Activated T-cell treated with anti-CD3 and anti-CD28 coated beads, Interleukin-2, amount 50 U/mL, for 24 hours (primary cell): ENCODE measurements around the gene ZIC3.
"Not testable (repeated sequence)": the region's sequence is repeated elsewhere in the genome, so short reads cannot be mapped to it uniquely, and the experiment has no call there.

Source experiments
- DNase-seq: peaks from one replicate; pipeline ENCODE4 v3.0.0-alpha.2; 2020
- H3K27ac Mint-ChIP-seq: 2 replicates; pipeline ENCODE4 v1.8.0; 2020; ENCODE audit warnings: mild to moderate bottlenecking, mixed read lengths
- H3K27me3 Mint-ChIP-seq: 2 replicates; pipeline ENCODE4 v1.8.0; 2020; ENCODE audit warnings: mixed read lengths
- H3K36me3 Mint-ChIP-seq: 2 replicates; pipeline ENCODE4 v1.8.0; 2020; ENCODE audit warnings: low read depth, mixed read lengths
- H3K4me1 Mint-ChIP-seq: 2 replicates; pipeline ENCODE4 v1.8.0; 2020; ENCODE audit warnings: low read depth, mixed read lengths
- H3K4me3 Mint-ChIP-seq: 2 replicates; pipeline ENCODE4 v1.8.0; 2020; ENCODE audit warnings: mild to moderate bottlenecking, moderate library complexity, mixed read lengths
- H3K9me3 Mint-ChIP-seq: 2 replicates; pipeline ENCODE4 v1.8.0; 2020; ENCODE audit warnings: mixed read lengths

Gene ZIC3

GRCh38 chrX:137565921-137566745, at the start of gene ZIC3:
Gene ZIC3 (plus strand): TSS chrX:137566127. CDS start chrX:137566692, 565 bp downstream.
- Mint-ChIP-seq H3K27me3 (peaks cover 91% of the 10 kb centered on the region), H3K4me3 (peak within 1 kb of the TSS; percentile 47), H3K36me3 (no peaks in the 10 kb centered on the region), H3K27ac (peak within 1 kb of the TSS; percentile 70), H3K9me3 (no peaks in the 10 kb centered on the region), H3K4me1 (peaks cover 24% of the 10 kb centered on the region)
- DNase-seq: no peak

- DNase-seq: no peak
These were observed 46.5 kb upstream of the ZIC3 start for GRCh38 chrX:137519459-137519858.

GRCh38 chrX:137545711-137546651, 19.9 kb upstream of the ZIC3 start:
- no peak for DNase-seq
- H3K9me3 Mint-ChIP-seq: no peaks in the 10 kb centered on the region
- H3K4me1 Mint-ChIP-seq: peaks cover 8% of the 10 kb centered on the region
- H3K36me3 Mint-ChIP-seq: no peaks in the 10 kb centered on the region
- H3K27ac Mint-ChIP-seq: no peak overlapping the region
- peaks cover 85% of the 10 kb centered on the region for H3K27me3 Mint-ChIP-seq
- H3K4me3 Mint-ChIP-seq: no peak overlapping the region

More at GRCh38 chrX:137519459-137519858, 46.5 kb upstream of the ZIC3 start:
- Mint-ChIP-seq H3K9me3 (no peaks in the 10 kb centered on the region), H3K27me3 (peaks cover 39% of the 10 kb centered on the region), H3K36me3 (no peaks in the 10 kb centered on the region), H3K4me3 (no peak overlapping the region), H3K27ac (no peak overlapping the region), H3K4me1 (no peaks in the 10 kb centered on the region)

- no peak overlapping the region for H3K27ac Mint-ChIP-seq
- H3K4me1 Mint-ChIP-seq: peaks cover 8% of the 10 kb centered on the region
- H3K27me3 Mint-ChIP-seq: peaks cover 85% of the 10 kb centered on the region
- DNase-seq: no peak
- no peaks in the 10 kb centered on the region for H3K9me3 Mint-ChIP-seq
- H3K36me3 Mint-ChIP-seq: no peaks in the 10 kb centered on the region
- H3K4me3 Mint-ChIP-seq: no peak overlapping the region
These were observed 18.6 kb upstream of the ZIC3 start for GRCh38 chrX:137547291-137547690.

GRCh38 chrX:137548261-137548660, 17.7 kb upstream of the ZIC3 start:
- no peak for DNase-seq
- H3K27me3 Mint-ChIP-seq: peaks cover 87% of the 10 kb centered on the region
- H3K9me3 Mint-ChIP-seq: no peaks in the 10 kb centered on the region
- no peak overlapping the region for H3K4me3 Mint-ChIP-seq
- H3K27ac Mint-ChIP-seq: no peak overlapping the region
- no peaks in the 10 kb centered on the region for H3K36me3 Mint-ChIP-seq
- H3K4me1 Mint-ChIP-seq: peaks cover 8% of the 10 kb centered on the region

GRCh38 chrX:137549073-137549472, 16.9 kb upstream of the ZIC3 start:
- H3K36me3 Mint-ChIP-seq: no peaks in the 10 kb centered on the region
- DNase-seq: no peak
- H3K27ac Mint-ChIP-seq: no peak overlapping the region
- peaks cover 8% of the 10 kb centered on the region for H3K4me1 Mint-ChIP-seq
- H3K27me3 Mint-ChIP-seq: peaks cover 80% of the 10 kb centered on the region
- no peak overlapping the region for H3K4me3 Mint-ChIP-seq
- no peaks in the 10 kb centered on the region for H3K9me3 Mint-ChIP-seq

- Mint-ChIP-seq H3K27me3 (peaks cover 75% of the 10 kb centered on the region), H3K27ac (no peak overlapping the region), H3K4me3 (no peak overlapping the region), H3K4me1 (peaks cover 8% of the 10 kb centered on the region), H3K9me3 (no peaks in the 10 kb centered on the region), H3K36me3 (no peaks in the 10 kb centered on the region)
- DNase-seq: no peak
These were observed 15.9 kb upstream of the ZIC3 start for GRCh38 chrX:137549851-137550664.

GRCh38 chrX:137550665-137551261, 15.2 kb upstream of the ZIC3 start:
- H3K9me3 Mint-ChIP-seq: no peaks in the 10 kb centered on the region
- no peak overlapping the region for H3K4me3 Mint-ChIP-seq
- no peaks in the 10 kb centered on the region for H3K36me3 Mint-ChIP-seq
- peaks cover 71% of the 10 kb centered on the region for H3K27me3 Mint-ChIP-seq
- no peak for DNase-seq
- peaks cover 8% of the 10 kb centered on the region for H3K4me1 Mint-ChIP-seq
- no peak overlapping the region for H3K27ac Mint-ChIP-seq

- H3K27me3 Mint-ChIP-seq: peaks cover 66% of the 10 kb centered on the region
- DNase-seq, H3K27ac Mint-ChIP-seq, H3K4me3 Mint-ChIP-seq, H3K9me3 Mint-ChIP-seq, H3K36me3 Mint-ChIP-seq, H3K4me1 Mint-ChIP-seq: not testable (repeated sequence)
These were observed 13.8 kb upstream of the ZIC3 start for GRCh38 chrX:137552098-137552497.

GRCh38 chrX:137562096-137562495, 3.8 kb upstream of the ZIC3 start:
- Mint-ChIP-seq H3K27me3 (peaks cover 76% of the 10 kb centered on the region), H3K27ac (no peak overlapping the region), H3K4me3 (no peak overlapping the region), H3K4me1 (peaks cover 10% of the 10 kb centered on the region), H3K36me3 (no peaks in the 10 kb centered on the region), H3K9me3 (no peaks in the 10 kb centered on the region)
- DNase-seq: no peak

GRCh38 chrX:137563681-137564651, 2.0 kb upstream of the ZIC3 start:
- no peak for DNase-seq
- Mint-ChIP-seq H3K27me3 (peaks cover 87% of the 10 kb centered on the region), H3K36me3 (no peaks in the 10 kb centered on the region), H3K4me3 (no peak overlapping the region), H3K9me3 (no peaks in the 10 kb centered on the region), H3K27ac (no peak overlapping the region), H3K4me1 (peaks cover 24% of the 10 kb centered on the region)

GRCh38 chrX:137565318-137565904, 516 bp upstream of the ZIC3 start:
- H3K27me3 Mint-ChIP-seq: peaks cover 91% of the 10 kb centered on the region
- peak overlapping the region; percentile 47 for H3K4me3 Mint-ChIP-seq

More at GRCh38 chrX:137565318-137565904, 516 bp upstream of the ZIC3 start:
- Mint-ChIP-seq H3K9me3 (no peaks in the 10 kb centered on the region), H3K36me3 (no peaks in the 10 kb centered on the region), H3K27ac (peak overlapping the region; percentile 70), H3K4me1 (peaks cover 24% of the 10 kb centered on the region)
- DNase-seq: no peak
